HG03469 (cell line): ENCODE results near the gene ERAP2.
"Not testable (repeated sequence)": the region's sequence is repeated elsewhere in the genome, so short reads cannot be mapped to it uniquely, and the experiment has no call there.

Experiments
- ATAC-seq: cut with Tn5 transposase; IDR thresholded peaks from one replicate; pipeline ENCODE4 v1.9.1; 2021; ENCODE audit warnings: mild to moderate bottlenecking, moderate library complexity, moderate number of reproducible peaks; ENCODE audit not compliant: unreplicated experiment

ERAP2 gene

GRCh38 chr5:96931037-96931436 lies 54.7 kb downstream of the ERAP2 start:
- not testable (repeated sequence) for ATAC-seq

- ATAC-seq, result no peak
Measured at GRCh38 chr5:96931605-96932004, 55.3 kb downstream of the ERAP2 start.

GRCh38 chr5:96932026-96932425 lies 55.7 kb downstream of the ERAP2 start:
- ATAC-seq, result no peak

- ATAC-seq, result no peak
Measured at GRCh38 chr5:96933764-96934707, 57.7 kb downstream of the ERAP2 start.

GRCh38 chr5:96934708-96935558 lies 58.6 kb downstream of the ERAP2 start:
- peak; percentile 47 for ATAC-seq

GRCh38 chr5:96935559-96936430 lies 59.5 kb downstream of the ERAP2 start, which contains the start of gene LNPEP:
TSS of gene LNPEP (plus strand) at chr5:96936080. CDS start at chr5:96936156, 76 bp downstream.
- ATAC-seq, result peak; percentile 37

GRCh38 chr5:96936431-96937320 lies 60.4 kb downstream of the ERAP2 start:
- peak; percentile 24 for ATAC-seq

GRCh38 chr5:96940586-96940985 lies 64.3 kb downstream of the ERAP2 start:
- ATAC-seq, result no peak

GRCh38 chr5:96941140-96941539 lies 64.8 kb downstream of the ERAP2 start:
- ATAC-seq, result no peak

GRCh38 chr5:96942078-96942477 lies 65.8 kb downstream of the ERAP2 start:
- no peak for ATAC-seq

- ATAC-seq, result no peak
Measured at GRCh38 chr5:96942911-96943310, 66.6 kb downstream of the ERAP2 start.

GRCh38 chr5:96943799-96944198 lies 67.5 kb downstream of the ERAP2 start:
- no peak for ATAC-seq

GRCh38 chr5:96945144-96945897 lies 69.0 kb downstream of the ERAP2 start:
- ATAC-seq, result no peak

GRCh38 chr5:96946381-96946780 lies 70.1 kb downstream of the ERAP2 start:
- no peak for ATAC-seq

- ATAC-seq, result no peak
Measured at GRCh38 chr5:96952118-96952750, 75.9 kb downstream of the ERAP2 start.

- no peak for ATAC-seq
Measured at GRCh38 chr5:96952974-96953730, 76.9 kb downstream of the ERAP2 start.

- ATAC-seq, result peak; percentile 53
Measured at GRCh38 chr5:96957254-96958049, 81.2 kb downstream of the ERAP2 start.
